Measurements from ENCODE around the gene ZNF385B.

- TF ChIP-seq CTCF (IDR thresholded peaks at IDR 0.05) (no peak), POLR2A (IDR thresholded peaks at IDR 0.05) (no peak)
These were observed 322.3 kb downstream of the ZNF385B start for GRCh38 chr2:179539124-179539511.

Measured in adrenal gland (tissue), 5 donors.